22Rv1 (cell line): ENCODE measurements around the gene CYP26C1.

Experiments
- CTCF ChIP-seq: fragments of 450-650 bp; IDR thresholded peaks from 2 replicates; pipeline ENCODE4 v1.5.1; 2017; ENCODE audit warnings: mild to moderate bottlenecking
- ZFX ChIP-seq: fragments of 450-650 bp; IDR thresholded peaks from 2 replicates; pipeline ENCODE4 v1.6.1; 2017; ENCODE audit warnings: antibody characterized with exemption, borderline replicate concordance

DNA sequence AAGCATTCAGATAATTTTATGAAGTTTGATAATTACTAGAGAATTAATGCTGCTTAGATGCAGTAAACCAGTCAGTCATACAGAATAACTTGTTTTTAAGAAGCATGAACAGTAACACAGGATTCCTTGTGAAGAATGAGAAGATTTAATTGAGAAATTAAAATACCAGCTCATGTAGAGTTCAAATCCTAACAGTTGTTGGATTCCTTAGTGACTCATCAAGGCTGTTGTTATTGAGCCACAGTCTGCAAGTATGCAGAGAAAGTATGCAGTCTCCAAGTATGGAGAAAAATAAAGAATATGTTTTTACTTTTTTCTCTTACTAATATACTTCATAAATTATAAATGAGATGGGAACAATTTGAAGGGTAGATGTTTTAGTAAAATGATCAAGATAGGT, 30.2 kb upstream of the CYP26C1 start:
- TF ChIP-seq CTCF (no peak), ZFX (no peak)
